Lower leg skin (tissue), 3 donors: ENCODE results near the gene NBEA.

Experiments used
- POLR2A ChIP-seq, 2 donors: fragments of 450-650 bp; IDR thresholded peaks; one replicate each; pipeline ENCODE4 v1.6.1; 2016 to 2017; ENCODE audit warnings: antibody characterized with exemption in 2 of 2, mild to moderate bottlenecking in 1 of 2, moderate library complexity in 1 of 2
- TF ChIP-seq, protein P1 (sequence below), 3 donors: fragments of 450-650 bp; IDR thresholded peaks; one replicate each; pipeline ENCODE4 v1.5.1; 2016; ENCODE audit warnings: antibody characterized with exemption in 3 of 3, mild to moderate bottlenecking in 3 of 3, moderate library complexity in 2 of 3

DNA sequence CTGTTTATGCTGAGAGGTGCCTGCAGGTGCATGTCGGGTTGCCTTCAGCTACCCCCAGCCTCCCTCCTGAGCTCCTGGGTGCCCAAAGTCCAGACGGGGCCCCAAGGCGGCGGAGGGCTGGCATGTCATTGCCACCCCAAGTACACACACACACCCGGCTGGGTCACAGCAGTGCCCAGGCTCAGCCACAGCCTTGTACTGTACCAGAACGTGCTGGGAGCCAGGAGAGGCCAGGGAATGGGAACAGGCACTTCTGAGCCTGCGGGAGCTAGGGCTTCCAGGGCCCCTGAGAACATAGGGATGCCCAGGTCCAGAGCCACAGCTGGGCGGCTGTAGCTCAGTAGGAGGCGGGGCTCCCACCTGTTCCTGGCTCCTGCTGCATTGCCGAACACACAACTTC, 585.4 kb downstream of the NBEA start:
- TF ChIP-seq, protein P1, sequence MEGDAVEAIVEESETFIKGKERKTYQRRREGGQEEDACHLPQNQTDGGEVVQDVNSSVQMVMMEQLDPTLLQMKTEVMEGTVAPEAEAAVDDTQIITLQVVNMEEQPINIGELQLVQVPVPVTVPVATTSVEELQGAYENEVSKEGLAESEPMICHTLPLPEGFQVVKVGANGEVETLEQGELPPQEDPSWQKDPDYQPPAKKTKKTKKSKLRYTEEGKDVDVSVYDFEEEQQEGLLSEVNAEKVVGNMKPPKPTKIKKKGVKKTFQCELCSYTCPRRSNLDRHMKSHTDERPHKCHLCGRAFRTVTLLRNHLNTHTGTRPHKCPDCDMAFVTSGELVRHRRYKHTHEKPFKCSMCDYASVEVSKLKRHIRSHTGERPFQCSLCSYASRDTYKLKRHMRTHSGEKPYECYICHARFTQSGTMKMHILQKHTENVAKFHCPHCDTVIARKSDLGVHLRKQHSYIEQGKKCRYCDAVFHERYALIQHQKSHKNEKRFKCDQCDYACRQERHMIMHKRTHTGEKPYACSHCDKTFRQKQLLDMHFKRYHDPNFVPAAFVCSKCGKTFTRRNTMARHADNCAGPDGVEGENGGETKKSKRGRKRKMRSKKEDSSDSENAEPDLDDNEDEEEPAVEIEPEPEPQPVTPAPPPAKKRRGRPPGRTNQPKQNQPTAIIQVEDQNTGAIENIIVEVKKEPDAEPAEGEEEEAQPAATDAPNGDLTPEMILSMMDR (IDR thresholded peaks at IDR 0.05) = no peak
- TF ChIP-seq POLR2A (IDR thresholded peaks at IDR 0.05) = no peak
